GM21390 (cell line): ENCODE measurements around the gene LUZP1.
"Not testable (repeated sequence)": the region's sequence is repeated elsewhere in the genome, so short reads cannot be mapped to it uniquely, and the experiment has no call there.

ENCODE experiments used
- ATAC-seq: cut with Tn5 transposase; IDR thresholded peaks from one replicate; pipeline ENCODE4 v1.9.1; 2021; ENCODE audit not compliant: unreplicated experiment

The LUZP1 gene

GRCh38 chr1:23168445-23169194 lies at the start of gene LUZP1:
LUZP1 (minus strand) TSS chr1:23168856.
- ATAC-seq = peak; percentile 54

GRCh38 chr1:23217421-23218115 lies 48.9 kb upstream of the LUZP1 start, which contains the start of gene HTR1D:
HTR1D (minus strand) TSS chr1:23217502; CDS start chr1:23194219, 23,283 bp downstream.
- no peak for ATAC-seq

- no peak for ATAC-seq
These were observed 48.2 kb upstream of the LUZP1 start for GRCh38 chr1:23216771-23217420.

- ATAC-seq = no peak
These were observed 47.2 kb upstream of the LUZP1 start for GRCh38 chr1:23215751-23216449.

- no peak for ATAC-seq
These were observed 46.6 kb upstream of the LUZP1 start for GRCh38 chr1:23215291-23215690.

- no peak for ATAC-seq
These were observed 46.0 kb upstream of the LUZP1 start for GRCh38 chr1:23214640-23215039.

- no peak for ATAC-seq
These were observed 43.3 kb upstream of the LUZP1 start for GRCh38 chr1:23211955-23212354.

- ATAC-seq = no peak
These were observed 42.3 kb upstream of the LUZP1 start for GRCh38 chr1:23210963-23211362.

- no peak for ATAC-seq
These were observed 41.7 kb upstream of the LUZP1 start for GRCh38 chr1:23210351-23210785.

GRCh38 chr1:23209770-23210169 lies 41.1 kb upstream of the LUZP1 start:
- no peak for ATAC-seq

- ATAC-seq = no peak
These were observed 39.9 kb upstream of the LUZP1 start for GRCh38 chr1:23208527-23208926.

- ATAC-seq = not testable (repeated sequence)
These were observed 39.1 kb upstream of the LUZP1 start for GRCh38 chr1:23207733-23208132.

- no peak for ATAC-seq
These were observed 33.6 kb upstream of the LUZP1 start for GRCh38 chr1:23202263-23202749.

- ATAC-seq = no peak
These were observed 32.2 kb upstream of the LUZP1 start for GRCh38 chr1:23200883-23201282.

GRCh38 chr1:23198373-23198772 lies 29.7 kb upstream of the LUZP1 start:
- ATAC-seq = no peak

GRCh38 chr1:23196627-23197328 lies 28.1 kb upstream of the LUZP1 start:
- ATAC-seq = no peak

GRCh38 chr1:23194119-23194984 lies 25.7 kb upstream of the LUZP1 start:
- ATAC-seq = no peak

- ATAC-seq = no peak
These were observed 24.9 kb upstream of the LUZP1 start for GRCh38 chr1:23193391-23194118.

- no peak for ATAC-seq
These were observed 22.5 kb upstream of the LUZP1 start for GRCh38 chr1:23191199-23191598.
